Right ventricle myocardium inferior (tissue), 1 donor: ENCODE measurements around the gene ATP1A2. TPM values are rescaled to one million over a fixed set of nuclear protein-coding genes. Genes with fewer than 3 reads are reported as not detected.
"Not testable (repeated sequence)": the region's sequence is repeated elsewhere in the genome, so short reads cannot be mapped to it uniquely, and the experiment has no call there.

ENCODE experiments used
- ATAC-seq: fragments of 200-7000 bp; cut with Tn5 transposase; one replicate; pipeline ENCODE4 v1.9.1; 2020; ENCODE audit warnings: mild to moderate bottlenecking, moderate library complexity
- DNase-seq: peaks from one replicate; pipeline ENCODE4 v3.0.0; 2021; ENCODE audit errors: missing footprints
- intact Hi-C: fragments of 100-400 bp; cut with DNase I; formaldehyde crosslinking; loops from one replicate; pipeline ENCODE4 v1.11.0; 2022
- total RNA-seq: library from RNA; stranded (reverse); fragmentation: NEBNext Ultra II Directional; extraction: Animal tissue kit (Norgen Biotek cat#: 25700); gene quantifications from one replicate; pipeline ENCODE4 v1.2.1, GENCODE V29; 2021
- donor health status: DM: no; HTN: yes; CAD: no; lungs with severe emphysema.

ATP1A2 gene
- total RNA-seq, 1 donor from 2014 or later, result 209 TPM

DNA sequence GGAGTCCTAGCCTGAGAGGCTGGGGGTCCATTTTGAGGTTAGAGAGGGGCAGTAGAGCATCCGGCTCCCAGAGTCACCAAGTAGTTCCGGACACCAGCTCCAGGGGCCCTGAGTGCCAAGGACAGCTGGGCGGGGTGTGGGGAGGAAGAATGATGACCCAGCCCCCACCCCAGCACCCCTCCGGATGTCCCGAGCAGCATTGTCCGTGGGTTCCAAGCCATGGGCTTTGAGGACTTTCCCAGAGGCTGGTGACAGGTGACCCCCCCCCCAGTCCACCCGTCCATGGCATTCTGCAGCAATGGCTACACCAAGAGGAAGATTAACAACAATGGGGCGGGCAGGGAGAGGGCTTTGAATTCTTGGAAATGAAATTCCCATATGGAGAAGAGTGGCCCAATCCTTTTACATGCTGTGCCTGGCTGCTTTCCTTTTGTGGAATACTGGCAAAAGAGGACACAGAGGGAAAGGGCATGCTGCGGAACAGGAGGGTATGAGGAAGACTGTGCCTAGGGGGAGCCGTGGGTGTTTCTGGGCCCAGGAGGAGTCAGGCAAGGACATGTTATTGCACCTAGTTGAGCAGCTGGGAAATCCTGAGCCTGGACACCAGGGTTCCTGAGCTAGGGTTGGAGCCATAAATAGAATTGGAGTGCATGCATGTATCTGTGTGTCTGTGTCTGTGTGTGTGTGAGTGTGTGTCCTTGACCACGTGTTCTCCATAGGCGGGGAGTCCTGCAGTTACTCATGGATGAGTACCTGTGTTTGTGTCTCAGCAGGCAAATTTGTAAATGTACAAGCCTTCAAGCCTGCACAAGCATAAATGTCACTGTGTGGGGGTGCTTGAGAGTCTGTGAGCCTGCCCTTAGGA is 956 bp downstream of the ATP1A2 start:
- DNase-seq, result no peak
- ATAC-seq, result peak; percentile 29
- intact Hi-C loops, result loop anchor here (1.0 to 5.0 kb wide), 3 partner anchors 16 to 91 kb away; partner anchors contain the start of gene PEA15

DNA sequence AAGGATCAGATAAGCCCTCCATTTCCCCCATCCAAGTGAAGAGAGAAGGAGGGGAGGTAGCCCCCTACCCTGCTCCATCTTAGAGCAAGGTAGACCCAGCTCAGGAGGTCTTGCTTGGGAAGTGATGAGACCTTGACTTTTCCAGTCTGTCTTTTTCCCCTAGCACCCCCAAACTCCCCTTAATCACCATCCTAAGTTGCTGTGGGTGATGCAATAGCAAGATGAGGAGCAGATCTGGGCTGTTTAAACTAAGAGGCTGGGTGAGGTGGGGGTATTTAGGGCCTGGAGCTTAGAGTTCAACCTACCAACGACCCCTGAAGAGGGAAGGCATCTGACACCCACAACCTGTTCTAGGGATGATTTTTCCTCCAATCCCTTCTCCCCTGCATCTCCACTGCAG is 1.7 kb downstream of the ATP1A2 start:
- DNase-seq, result no peak
- no peak for ATAC-seq
- intact Hi-C loops, result loop anchor here (5.0 kb wide), 2 partner anchors 45 to 90 kb away; partner anchors contain the start of gene PEA15

DNA sequence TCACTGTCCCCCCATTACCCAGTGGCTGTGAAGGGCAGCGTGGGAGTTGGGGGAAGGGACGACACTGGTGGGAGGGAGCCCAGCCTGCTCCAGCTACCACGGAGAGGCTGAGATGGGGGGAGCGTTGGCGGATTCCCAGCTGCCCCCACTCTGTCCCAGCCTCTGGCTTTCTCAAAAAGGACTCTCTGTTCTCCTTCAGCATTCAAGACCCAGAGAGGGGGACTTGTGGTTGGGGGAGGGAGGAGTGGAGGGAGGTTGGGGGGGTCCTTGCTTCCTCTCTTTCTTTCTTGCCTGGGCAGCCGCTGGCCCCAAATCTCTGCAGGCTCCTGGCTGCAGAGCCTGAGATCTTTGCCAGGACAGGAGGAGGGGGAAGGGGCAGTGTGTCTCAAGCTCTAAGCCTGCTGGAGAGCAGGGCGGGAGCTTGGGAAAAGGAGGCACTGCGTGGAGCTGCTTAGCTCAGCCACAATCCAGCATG is 2.2 kb downstream of the ATP1A2 start:
- DNase-seq, result no peak
- intact Hi-C loops, result loop anchor here (5.0 kb wide), 2 partner anchors 45 to 90 kb away; partner anchors contain the start of gene PEA15
- peak; percentile 71 for ATAC-seq

DNA sequence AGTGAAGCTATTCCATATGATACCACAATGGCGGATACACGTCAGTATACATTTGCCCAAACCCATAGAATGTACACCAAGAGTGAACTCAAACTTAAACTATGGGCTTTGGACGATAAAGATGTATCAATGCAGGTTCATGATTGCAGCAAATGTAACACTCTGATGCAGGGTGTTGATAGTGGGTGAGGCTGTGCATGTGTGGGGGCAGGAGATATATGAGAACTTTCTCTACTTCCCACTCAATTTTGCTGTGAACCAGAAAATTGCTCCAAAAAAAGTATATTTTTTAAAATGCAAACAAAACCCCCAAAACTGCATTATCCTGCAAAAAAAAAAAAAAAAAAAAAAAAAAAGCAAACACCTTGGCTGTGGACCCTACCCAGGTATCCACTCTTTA is 3.4 kb downstream of the ATP1A2 start:
- no peak for ATAC-seq
- intact Hi-C loops, result loop anchor here (5.0 kb wide), 2 partner anchors 43 to 88 kb away; partner anchors contain the start of gene PEA15
- DNase-seq, result no peak

DNA sequence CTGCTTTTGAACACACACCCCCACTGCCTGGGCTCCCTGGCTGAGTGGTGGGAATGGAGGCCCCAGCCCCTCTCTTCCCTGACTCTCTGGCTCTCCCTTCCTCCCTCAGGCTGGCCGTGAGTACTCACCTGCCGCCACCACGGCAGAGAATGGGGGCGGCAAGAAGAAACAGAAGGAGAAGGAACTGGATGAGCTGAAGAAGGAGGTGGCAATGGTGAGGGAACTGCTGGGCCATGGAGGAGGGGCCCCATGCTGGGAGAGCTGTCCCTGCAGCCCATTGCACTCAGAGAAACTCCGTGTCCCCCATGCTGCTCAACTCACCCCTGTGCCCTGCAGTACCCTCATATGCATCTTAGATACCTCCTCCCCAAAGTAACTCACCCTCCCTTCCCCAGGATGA is 5.2 kb downstream of the ATP1A2 start:
- DNase-seq (no peak), ATAC-seq (no peak)
- intact Hi-C loops, result no loop called here

DNA sequence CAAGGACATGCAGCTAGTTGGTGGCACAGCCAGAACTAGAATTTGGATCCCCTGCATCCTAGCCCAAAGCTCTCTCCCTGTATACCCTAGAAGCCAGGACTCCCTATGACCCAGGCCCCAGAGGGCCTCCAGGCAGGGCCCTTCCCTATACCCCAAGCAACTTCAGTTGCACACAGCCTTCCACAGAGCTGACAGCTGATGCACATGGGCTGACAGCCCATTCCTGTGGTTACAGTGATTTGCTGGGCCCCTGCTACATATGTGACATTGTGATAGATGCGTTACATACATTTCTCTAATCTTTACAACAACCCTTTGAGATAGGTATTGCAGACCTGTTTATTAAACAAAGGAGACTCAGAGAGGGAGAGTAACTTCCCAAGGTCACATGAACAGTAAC is 5.8 kb downstream of the ATP1A2 start:
- ATAC-seq (no peak), DNase-seq (no peak)
- intact Hi-C loops, result no loop called here

DNA sequence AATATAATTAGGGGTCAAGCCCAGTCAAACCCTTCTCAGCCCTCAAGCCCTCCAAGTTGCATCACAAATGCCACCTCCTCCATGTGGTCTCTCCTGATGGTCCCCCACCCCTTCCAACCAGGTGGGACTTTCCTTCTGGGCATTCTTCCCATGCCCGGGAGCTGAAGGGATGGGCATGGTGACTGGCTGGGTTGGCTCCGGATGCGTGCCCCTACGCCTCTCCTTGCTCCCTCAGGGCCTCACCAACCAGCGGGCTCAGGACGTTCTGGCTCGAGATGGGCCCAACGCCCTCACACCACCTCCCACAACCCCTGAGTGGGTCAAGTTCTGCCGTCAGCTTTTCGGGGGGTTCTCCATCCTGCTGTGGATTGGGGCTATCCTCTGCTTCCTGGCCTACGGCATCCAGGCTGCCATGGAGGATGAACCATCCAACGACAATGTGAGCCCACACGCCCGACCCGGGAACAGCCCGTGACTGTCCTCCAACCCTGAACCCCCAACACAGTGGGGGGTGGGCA is 7.5 kb downstream of the ATP1A2 start:
- intact Hi-C loops, result no loop called here
- DNase-seq (no peak), ATAC-seq (no peak)

DNA sequence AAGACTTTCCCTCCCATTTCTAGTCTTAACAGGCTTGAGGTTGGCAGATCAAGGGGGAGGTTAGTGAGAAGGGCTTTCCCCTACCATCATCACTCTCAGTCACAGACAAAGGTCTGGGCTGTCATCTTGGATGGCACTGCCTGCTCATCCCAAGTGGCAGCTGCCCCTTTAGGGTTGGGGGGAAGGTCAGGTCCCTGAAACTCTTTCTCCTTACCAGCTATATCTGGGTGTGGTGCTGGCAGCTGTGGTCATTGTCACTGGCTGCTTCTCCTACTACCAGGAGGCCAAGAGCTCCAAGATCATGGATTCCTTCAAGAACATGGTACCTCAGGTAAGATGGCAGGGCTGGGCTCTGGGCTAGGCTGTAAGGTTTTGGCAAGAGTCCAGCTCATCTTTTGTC is 8.2 kb downstream of the ATP1A2 start:
- ATAC-seq, result no peak
- intact Hi-C loops, result no loop called here

DNA sequence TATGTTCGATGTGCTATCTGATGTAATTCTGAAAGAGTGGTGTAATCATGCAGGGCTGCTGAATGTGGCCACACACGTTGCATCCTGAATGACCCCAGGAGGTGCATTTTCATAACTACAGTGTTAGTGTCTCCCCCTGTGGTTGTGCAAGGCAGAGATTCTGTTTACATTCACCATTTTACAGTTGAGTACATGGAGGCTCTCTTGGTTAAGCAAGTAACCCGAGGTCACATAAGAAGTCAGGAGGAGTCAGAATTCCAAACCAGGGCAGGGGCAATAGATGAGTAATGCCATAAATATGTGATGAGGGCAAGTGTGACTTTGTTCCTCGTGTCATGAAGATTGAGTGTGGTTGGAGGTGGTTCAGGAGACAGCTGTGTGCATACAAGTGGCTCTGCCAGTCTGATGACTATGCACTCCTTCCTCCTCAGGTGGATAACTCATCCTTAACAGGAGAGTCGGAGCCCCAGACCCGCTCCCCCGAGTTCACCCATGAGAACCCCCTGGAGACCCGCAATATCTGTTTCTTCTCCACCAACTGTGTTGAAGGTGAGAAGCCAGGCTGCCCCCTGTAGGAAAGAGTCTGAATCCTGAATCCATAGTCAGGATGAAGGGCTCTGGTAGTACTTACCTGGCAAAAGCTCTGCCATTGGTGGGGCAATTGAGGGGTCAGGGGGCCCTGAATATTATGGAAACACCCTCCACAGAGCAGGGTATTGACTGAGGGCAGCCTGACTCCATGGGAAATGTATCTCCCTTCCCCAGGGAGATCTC is 9.3 kb downstream of the ATP1A2 start:
- DNase-seq (no peak), ATAC-seq (peak; percentile 62)
- intact Hi-C loops, result no loop called here

More for the DNA sequence above, 8.2 kb downstream of the ATP1A2 start:
- DNase-seq, result no peak

DNA sequence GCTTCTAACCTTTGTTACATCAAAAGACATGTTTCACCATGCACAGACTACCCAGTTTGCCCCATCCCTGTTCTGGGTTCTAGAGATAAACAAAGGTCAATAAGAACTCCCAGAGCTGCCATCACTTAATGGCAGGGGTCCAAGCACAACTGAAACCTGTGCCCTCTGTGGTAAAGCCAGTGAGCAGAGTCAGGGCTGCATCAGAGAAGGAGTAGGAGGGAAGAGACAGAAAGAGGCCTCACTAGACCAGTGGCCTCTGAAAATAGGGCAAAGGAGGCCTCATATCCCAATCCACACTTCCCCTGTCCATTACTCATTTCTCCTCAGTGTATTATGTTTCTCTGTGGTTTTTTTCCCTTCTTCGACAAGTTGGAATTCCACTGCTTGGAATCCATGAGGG is 10.2 kb downstream of the ATP1A2 start:
- intact Hi-C loops, result no loop called here
- DNase-seq, result no peak
- no peak for ATAC-seq

DNA sequence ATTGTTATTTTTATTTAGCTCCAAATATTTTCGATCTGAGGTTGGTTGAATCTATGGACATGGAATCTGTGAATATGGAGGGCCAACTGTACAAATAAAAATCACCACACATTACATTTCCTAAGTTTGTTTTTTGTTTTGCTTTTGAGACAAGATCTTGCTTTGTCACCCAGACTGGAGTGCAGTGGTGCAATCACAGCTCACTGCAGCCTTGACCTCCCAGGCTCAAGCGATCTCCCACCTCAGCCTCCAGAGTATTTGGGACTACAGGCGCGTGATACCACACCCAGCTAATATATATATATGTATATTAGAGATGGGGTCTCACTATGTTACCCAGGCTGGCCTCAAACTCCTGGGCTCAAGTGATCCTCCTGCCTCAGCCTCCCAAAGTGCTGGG is 10.8 kb downstream of the ATP1A2 start:
- ATAC-seq, DNase-seq, intact Hi-C loops: not testable (repeated sequence)

DNA sequence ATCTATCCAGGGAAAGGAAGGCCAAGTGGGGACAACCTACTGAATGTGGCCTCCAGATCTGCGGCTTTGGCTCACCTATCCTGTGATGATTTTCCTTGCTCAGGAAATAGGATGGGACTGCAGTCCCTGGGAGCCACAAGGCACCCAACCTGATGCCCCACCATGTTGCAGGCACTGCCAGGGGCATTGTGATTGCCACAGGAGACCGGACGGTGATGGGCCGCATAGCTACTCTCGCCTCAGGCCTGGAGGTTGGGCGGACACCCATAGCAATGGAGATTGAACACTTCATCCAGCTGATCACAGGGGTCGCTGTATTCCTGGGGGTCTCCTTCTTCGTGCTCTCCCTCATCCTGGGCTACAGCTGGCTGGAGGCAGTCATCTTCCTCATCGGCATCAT is 11.8 kb downstream of the ATP1A2 start:
- no peak for DNase-seq
- ATAC-seq, result no peak
- intact Hi-C loops, result no loop called here

DNA sequence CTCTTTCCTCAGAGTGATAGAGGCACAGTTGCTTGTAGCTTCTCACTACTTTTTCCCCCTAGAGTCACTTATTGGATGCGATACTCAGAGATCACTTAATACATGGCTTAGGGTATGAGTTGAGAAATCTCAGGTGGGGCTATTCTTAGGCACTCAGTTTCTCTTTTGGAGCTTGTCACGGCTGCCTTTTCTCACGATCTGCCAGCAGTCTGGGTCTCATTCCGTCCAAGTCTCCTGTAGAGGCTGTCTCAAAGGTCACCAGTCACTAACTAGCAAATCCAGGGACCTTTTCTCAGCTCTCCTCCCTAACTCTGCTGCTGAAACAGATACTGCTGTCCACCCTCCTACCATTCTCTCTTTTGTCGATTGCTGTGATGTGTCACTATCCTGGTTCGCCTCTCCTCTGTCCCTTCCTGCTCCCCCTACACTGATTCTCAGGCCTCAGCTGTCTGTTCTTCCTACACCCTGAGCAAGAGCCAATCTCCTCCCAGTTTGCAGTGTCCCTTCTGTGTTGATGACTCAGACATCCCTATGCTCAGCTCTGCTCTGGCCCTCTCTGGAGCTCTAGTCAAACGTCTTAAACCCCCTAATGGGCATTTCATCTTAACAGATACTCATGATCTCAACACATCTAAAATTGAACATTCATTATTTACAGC is 12.4 kb downstream of the ATP1A2 start:
- intact Hi-C loops, result no loop called here
- no peak for ATAC-seq
- no peak for DNase-seq

DNA sequence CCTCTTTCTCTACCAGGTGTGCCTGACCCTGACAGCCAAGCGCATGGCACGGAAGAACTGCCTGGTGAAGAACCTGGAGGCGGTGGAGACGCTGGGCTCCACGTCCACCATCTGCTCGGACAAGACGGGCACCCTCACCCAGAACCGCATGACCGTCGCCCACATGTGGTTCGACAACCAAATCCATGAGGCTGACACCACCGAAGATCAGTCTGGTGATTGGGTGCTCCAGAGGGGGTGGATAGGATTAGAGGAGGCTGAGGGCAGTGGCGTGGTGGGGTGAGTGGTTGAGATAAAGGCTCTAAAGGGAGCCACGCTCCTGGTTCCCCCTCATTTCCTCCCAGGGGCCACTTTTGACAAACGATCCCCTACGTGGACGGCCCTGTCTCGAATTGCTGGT is 13.1 kb downstream of the ATP1A2 start:
- DNase-seq (no peak), ATAC-seq (no peak)
- intact Hi-C loops, result no loop called here

DNA sequence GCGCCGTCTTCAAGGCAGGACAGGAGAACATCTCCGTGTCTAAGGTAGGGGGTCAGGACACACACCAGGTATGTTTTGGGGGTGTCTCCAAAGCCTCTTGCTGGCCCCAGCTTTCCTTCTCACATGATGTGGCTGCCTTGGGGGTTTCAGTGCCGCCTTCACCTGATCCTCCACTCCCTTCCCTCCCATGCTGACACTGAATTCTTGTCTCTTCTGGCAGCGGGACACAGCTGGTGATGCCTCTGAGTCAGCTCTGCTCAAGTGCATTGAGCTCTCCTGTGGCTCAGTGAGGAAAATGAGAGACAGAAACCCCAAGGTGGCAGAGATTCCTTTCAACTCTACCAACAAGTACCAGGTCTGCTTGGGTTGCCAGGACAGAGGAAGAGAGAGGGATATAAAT is 13.5 kb downstream of the ATP1A2 start:
- ATAC-seq, result no peak
- intact Hi-C loops, result no loop called here
- DNase-seq, result no peak

DNA sequence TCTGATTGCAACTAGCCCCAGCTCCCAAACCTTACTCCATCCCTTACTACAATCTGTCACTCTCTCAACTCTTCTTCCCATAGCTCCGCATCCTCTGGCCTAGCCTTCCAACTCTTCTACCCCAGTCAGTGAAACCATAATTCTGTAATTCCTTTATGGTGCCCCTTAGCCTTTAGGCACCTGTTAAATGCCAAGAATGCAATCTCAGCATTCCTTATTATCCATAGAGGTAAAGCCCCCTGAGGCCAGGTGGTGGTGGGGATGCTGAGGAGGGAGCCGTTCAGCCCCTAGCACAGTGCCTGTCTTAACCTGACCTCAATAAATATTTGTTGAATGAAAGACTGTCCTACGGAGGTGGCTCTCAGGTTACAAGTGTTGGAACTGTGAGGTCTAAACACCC is 14.0 kb downstream of the ATP1A2 start:
- no peak for ATAC-seq
- no peak for DNase-seq
- intact Hi-C loops, result no loop called here

DNA sequence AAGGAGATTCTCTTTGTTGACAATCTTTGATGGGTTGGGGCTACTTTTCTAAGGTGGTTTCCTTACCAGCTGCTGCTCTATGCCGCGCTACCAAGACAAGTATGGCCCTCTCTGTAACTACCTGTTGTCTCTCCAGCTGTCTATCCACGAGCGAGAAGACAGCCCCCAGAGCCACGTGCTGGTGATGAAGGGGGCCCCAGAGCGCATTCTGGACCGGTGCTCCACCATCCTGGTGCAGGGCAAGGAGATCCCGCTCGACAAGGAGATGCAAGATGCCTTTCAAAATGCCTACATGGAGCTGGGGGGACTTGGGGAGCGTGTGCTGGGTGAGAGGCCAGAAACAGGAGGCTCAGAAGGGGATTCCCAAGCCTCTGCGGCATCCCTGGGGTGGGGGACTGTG is 14.4 kb downstream of the ATP1A2 start:
- DNase-seq (no peak), ATAC-seq (no peak)
- intact Hi-C loops, result no loop called here

DNA sequence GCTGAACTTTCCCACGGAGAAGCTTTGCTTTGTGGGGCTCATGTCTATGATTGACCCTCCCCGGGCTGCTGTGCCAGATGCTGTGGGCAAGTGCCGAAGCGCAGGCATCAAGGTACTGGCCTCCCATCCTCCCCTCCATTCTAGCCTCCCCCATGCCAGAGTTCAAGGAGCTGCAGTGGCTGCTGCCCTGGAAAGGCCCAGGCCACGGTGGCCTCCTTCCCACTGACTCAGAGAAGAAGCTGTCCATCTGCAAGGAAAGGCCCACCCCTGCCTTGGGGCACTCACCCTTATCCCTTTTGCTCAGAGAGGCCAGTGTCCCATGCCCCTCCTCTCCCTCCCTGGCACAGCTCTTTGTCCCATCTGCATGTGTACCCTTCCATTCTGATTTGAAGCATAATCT is 14.9 kb downstream of the ATP1A2 start:
- DNase-seq, result no peak
- ATAC-seq, result no peak
- intact Hi-C loops, result no loop called here

DNA sequence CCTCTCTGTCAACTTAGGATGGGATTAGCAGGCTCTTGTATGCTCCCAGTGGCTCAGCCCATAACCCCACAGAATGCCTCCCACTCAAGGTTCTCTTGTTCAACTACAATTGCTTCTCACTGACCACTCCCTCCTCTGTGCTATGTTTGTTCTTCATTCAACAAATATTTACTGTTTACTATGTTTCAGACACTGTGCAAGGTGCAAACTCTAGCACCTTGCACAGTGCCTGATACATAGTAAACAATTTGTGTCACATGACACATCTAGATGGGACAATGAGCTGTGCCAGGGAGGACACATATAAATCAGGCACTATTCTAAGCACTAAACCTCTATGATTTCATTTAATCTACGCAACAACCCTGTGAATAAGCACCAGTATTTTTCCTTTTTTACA is 15.4 kb downstream of the ATP1A2 start:
- ATAC-seq (no peak), DNase-seq (no peak)
- intact Hi-C loops, result no loop called here
